ENCODE results near the gene NR2F1.

GRCh38 chr5:93616538-93617174, 33.6 kb downstream of the NR2F1 start:
- TF ChIP-seq CTCF (IDR thresholded peaks at IDR 0.05): no peak
- no peak for TF ChIP-seq POLR2A (IDR thresholded peaks at IDR 0.05)
